GM19099 (cell line): Measurements from ENCODE around the gene SH3RF1.

Source experiments
- POLR2A ChIP-seq: IDR thresholded peaks from 3 replicates; pipeline ENCODE4 v1.6.1; 2011; ENCODE audit warnings: low read depth; ENCODE audit not compliant: insufficient read length; ENCODE audit errors: extremely low read depth

SH3RF1 gene

GRCh38 chr4:169205075-169205743 is 65.5 kb downstream of the SH3RF1 start:
- TF ChIP-seq POLR2A: no peak

GRCh38 chr4:169203891-169204290 is 66.9 kb downstream of the SH3RF1 start:
- TF ChIP-seq POLR2A: no peak

GRCh38 chr4:169202878-169203277 is 67.9 kb downstream of the SH3RF1 start:
- no peak for TF ChIP-seq POLR2A

- TF ChIP-seq POLR2A: no peak
Measured at GRCh38 chr4:169202145-169202699, 68.5 kb downstream of the SH3RF1 start.

- TF ChIP-seq POLR2A: no peak
Measured at GRCh38 chr4:169201222-169202144, 69.3 kb downstream of the SH3RF1 start.

GRCh38 chr4:169200361-169201030 is 70.3 kb downstream of the SH3RF1 start:
- TF ChIP-seq POLR2A: no peak

GRCh38 chr4:169199184-169199583 is 71.6 kb downstream of the SH3RF1 start:
- no peak for TF ChIP-seq POLR2A

GRCh38 chr4:169198167-169198566 is 72.6 kb downstream of the SH3RF1 start:
- TF ChIP-seq POLR2A: no peak

- TF ChIP-seq POLR2A: no peak
Measured at GRCh38 chr4:169195032-169195431, 75.7 kb downstream of the SH3RF1 start.

- no peak for TF ChIP-seq POLR2A
Measured at GRCh38 chr4:169189372-169189771, 81.4 kb downstream of the SH3RF1 start.

GRCh38 chr4:169188204-169188603 is 82.6 kb downstream of the SH3RF1 start:
- TF ChIP-seq POLR2A: no peak

- no peak for TF ChIP-seq POLR2A
Measured at GRCh38 chr4:169185133-169185956, 85.4 kb downstream of the SH3RF1 start.

- TF ChIP-seq POLR2A: no peak
Measured at GRCh38 chr4:169184686-169185085, 86.1 kb downstream of the SH3RF1 start.

GRCh38 chr4:169184236-169184635 is 86.5 kb downstream of the SH3RF1 start:
- no peak for TF ChIP-seq POLR2A
